Liver (tissue), 9 donors: ENCODE measurements around the gene PTPN20. TPM values are rescaled to one million over a fixed set of nuclear protein-coding genes. Genes with fewer than 3 reads are reported as not detected.

ENCODE experiments used
- DNase-seq: peaks from one replicate; pipeline ENCODE4 v3.0.0-alpha.2; 2017; ENCODE audit warnings: low spot score
- H3K27ac ChIP-seq, 2 donors: one replicate each; pipeline ENCODE4 v1.7.0; 2013; ENCODE audit warnings: inconsistent platforms in 2 of 2, low read length in 2 of 2, control low read depth in 1 of 2, low read depth in 1 of 2, mild to moderate bottlenecking in 1 of 2
- H3K27me3 ChIP-seq, 4 donors: one replicate each; pipeline versions ENCODE4 v1.6.1 to v1.7.0; 2013; ENCODE audit warnings: low read length in 3 of 4, inconsistent platforms in 1 of 4, mild to moderate bottlenecking in 1 of 4, moderate library complexity in 1 of 4; ENCODE audit not compliant: control insufficient read depth in 4 of 4, insufficient read depth in 4 of 4
- H3K36me3 ChIP-seq, 4 donors: one replicate each; pipeline versions ENCODE4 v1.6.1 to v1.7.0; 2013; ENCODE audit warnings: low read length in 3 of 4, mild to moderate bottlenecking in 3 of 4, low read depth in 1 of 4, moderate library complexity in 1 of 4; ENCODE audit not compliant: control insufficient read depth in 4 of 4, insufficient read depth in 3 of 4
- H3K4me1 ChIP-seq, 4 donors: one replicate each; pipeline versions ENCODE4 v1.6.1 to v1.7.0; 2013; ENCODE audit warnings: low read length in 3 of 4, mild to moderate bottlenecking in 3 of 4, moderate library complexity in 1 of 4; ENCODE audit not compliant: control insufficient read depth in 4 of 4, insufficient read depth in 4 of 4
- H3K4me3 ChIP-seq, 3 donors: one replicate each; pipeline versions ENCODE4 v1.6.1 to v1.7.0; 2013; ENCODE audit warnings: low read length in 3 of 3, control low read depth in 1 of 3, low read depth in 1 of 3, mild to moderate bottlenecking in 1 of 3
- H3K9ac ChIP-seq, 2 donors: one replicate each; pipeline ENCODE4 v1.7.0; 2013; ENCODE audit warnings: low read length in 2 of 2, mild to moderate bottlenecking in 2 of 2, moderate library complexity in 2 of 2, control low read depth in 1 of 2, low read depth in 1 of 2
- H3K9me3 ChIP-seq, 4 donors: one replicate each; pipeline versions ENCODE4 v1.6.1 to v1.7.0; 2013; ENCODE audit warnings: low read length in 3 of 4; ENCODE audit not compliant: control insufficient read depth in 4 of 4
- ATF3 ChIP-seq: IDR thresholded peaks from 2 replicates; pipeline ENCODE4 v1.6.1; 2016; ENCODE audit warnings: antibody characterized with exemption
- CTCF ChIP-seq: fragments of 150-350 bp; IDR thresholded peaks from 2 replicates; pipeline ENCODE4 v1.5.1; 2017; ENCODE audit warnings: improper control_type of control experiment, low read depth, low read length; ENCODE audit not compliant: missing input control
- EGR1 ChIP-seq, 2 donors: IDR thresholded peaks; 2 replicates each; pipeline ENCODE4 v1.6.1; 2016 to 2018; ENCODE audit warnings: antibody characterized with exemption in 2 of 2, low read depth in 2 of 2
- FOXA1 ChIP-seq: IDR thresholded peaks from 2 replicates; pipeline ENCODE4 v1.6.1; 2016; ENCODE audit warnings: antibody characterized with exemption
- FOXA2 ChIP-seq: IDR thresholded peaks from 2 replicates; pipeline ENCODE4 v1.6.1; 2016; ENCODE audit warnings: antibody characterized with exemption
- GABPA ChIP-seq, 2 donors: IDR thresholded peaks in 1 of 2; conservative IDR thresholded peaks in 1 of 2; 2 replicates each; pipeline ENCODE4 v1.6.1; 2016; ENCODE audit warnings: antibody characterized with exemption in 2 of 2, mild to moderate bottlenecking in 1 of 2, moderate library complexity in 1 of 2
- HNF4A ChIP-seq, 2 donors: conservative IDR thresholded peaks; 2 replicates each; pipeline ENCODE4 v1.6.1; 2016; ENCODE audit warnings: antibody characterized with exemption in 2 of 2, mild to moderate bottlenecking in 2 of 2
- HNF4G ChIP-seq: IDR thresholded peaks from 2 replicates; pipeline ENCODE4 v1.6.1; 2016; ENCODE audit warnings: antibody characterized with exemption
- JUND ChIP-seq, 2 donors: IDR thresholded peaks; 2 replicates each; pipeline ENCODE4 v1.6.1; 2016; ENCODE audit warnings: antibody characterized with exemption in 2 of 2
- MAX ChIP-seq: IDR thresholded peaks from 2 replicates; pipeline ENCODE4 v1.6.1; 2016; ENCODE audit warnings: antibody characterized with exemption
- NR2F2 ChIP-seq: IDR thresholded peaks from 2 replicates; pipeline ENCODE4 v1.6.1; 2016; ENCODE audit warnings: antibody characterized with exemption
- RAD21 ChIP-seq, 2 donors: IDR thresholded peaks; 2 replicates each; pipeline ENCODE4 v1.6.1; 2016; ENCODE audit warnings: antibody characterized with exemption in 2 of 2, mild to moderate bottlenecking in 2 of 2
- REST ChIP-seq: IDR thresholded peaks from 2 replicates; pipeline ENCODE4 v1.6.1; 2016; ENCODE audit warnings: antibody characterized with exemption, mild to moderate bottlenecking
- RXRA ChIP-seq, 2 donors: IDR thresholded peaks; 2 replicates each; pipeline ENCODE4 v1.6.1; 2017 to 2018; ENCODE audit warnings: antibody characterized with exemption in 2 of 2, mild to moderate bottlenecking in 1 of 2
- SP1 ChIP-seq: IDR thresholded peaks from 2 replicates; pipeline ENCODE4 v1.6.1; 2018; ENCODE audit warnings: antibody characterized with exemption, mild to moderate bottlenecking
- TAF1 ChIP-seq: conservative IDR thresholded peaks from 2 replicates; pipeline ENCODE4 v1.6.1; 2016; ENCODE audit warnings: antibody characterized with exemption, mild to moderate bottlenecking
- YY1 ChIP-seq: IDR thresholded peaks from 2 replicates; pipeline ENCODE4 v1.6.1; 2016; ENCODE audit warnings: antibody characterized with exemption, mild to moderate bottlenecking
- ZBTB33 ChIP-seq: IDR thresholded peaks from 2 replicates; pipeline ENCODE4 v1.6.1; 2016; ENCODE audit warnings: antibody characterized with exemption
- WGBS: extraction: QIAGEN DNeasy Blood & Tissue Kit; methylation state at CpG from one replicate; pipeline ENCODE4 v1.1.7; 2013; 5-methylcytosine and 5-hydroxymethylcytosine counted together
- polyA plus RNA-seq, 2 donors: library from polyadenylated mRNA; stranded (reverse) in 1 of 2; unstranded in 1 of 2; fragments of 200-250 nt in 1 of 2; fragments of >200 nt in 1 of 2; fragmentation: Nextera tagmentation in 1 of 2; extraction: Ambion mirVana in 1 of 2; gene quantifications; one replicate each; pipeline versions ENCODE4 v1.2.1 to v1.2.3, GENCODE V29; 2013 to 2015
- total RNA-seq, 2 donors: library from RNA; depleted of rRNA; stranded (reverse); fragments of >200 nt; gene quantifications; one replicate each; pipeline ENCODE4 v1.2.3, GENCODE V29; 2014
- donor health status: healthy.
- donor health status: healthy.
- donor health status: healthy.
- donor health status: healthy.
- donor health status: healthy.

Gene PTPN20
- total and polyA plus RNA-seq, 4 donors, result 0.28 to 1.4 (median 0.80) TPM

- Histone ChIP-seq H3K9me3 (no peaks in the 10 kb centered on the region), H3K4me1 (no peaks in the 10 kb centered on the region), H3K27me3 (no peaks in the 10 kb centered on the region), H3K4me3 (no peak overlapping the region), H3K27ac (no peak overlapping the region), H3K36me3 (no peaks in the 10 kb centered on the region), H3K9ac (no peak overlapping the region)
- peak; percentile 31 for DNase-seq
- WGBS, result 79% methylated on average over 10 of the region's 10 CpGs
- TF ChIP-seq SP1, result no peak
- no peak for TF ChIP-seq RXRA (IDR thresholded peaks at IDR 0.05)
- no peak for TF ChIP-seq CTCF
- TF ChIP-seq TAF1, result no peak
- TF ChIP-seq FOXA2, result no peak
- no peak for TF ChIP-seq FOXA1
- TF ChIP-seq EGR1 (IDR thresholded peaks at IDR 0.05; ENCODE audit: low read depth in 2 of 2), result no peak
- no peak for TF ChIP-seq ATF3
- no peak for TF ChIP-seq MAX
- no peak for TF ChIP-seq ZBTB33
- no peak for TF ChIP-seq HNF4G
- no peak for TF ChIP-seq RAD21 (IDR thresholded peaks at IDR 0.05)
- TF ChIP-seq REST, result no peak
- TF ChIP-seq YY1, result no peak
- no peak for TF ChIP-seq GABPA (IDR thresholded peaks at IDR 0.05 in 1 of 2, conservative IDR thresholded peaks at IDR 0.05 in 1 of 2)
- TF ChIP-seq HNF4A (conservative IDR thresholded peaks at IDR 0.05), result no peak
- no peak for TF ChIP-seq JUND (IDR thresholded peaks at IDR 0.05)
- TF ChIP-seq NR2F2, result no peak
These were observed 114.5 kb downstream of the PTPN20 start for GRCh38 chr10:47025540-47026300.
